HG03378 (cell line): ENCODE results near the gene PLD6.
A peak's percentile ranks its signal among the peaks of the same experiment; 100 is the strongest.
"Not testable (repeated sequence)": the region's sequence is repeated elsewhere in the genome, so short reads cannot be mapped to it uniquely, and the experiment has no call there.

ENCODE experiments used
- ATAC-seq: cut with Tn5 transposase; IDR thresholded peaks from one replicate; pipeline ENCODE4 v1.9.1; 2021; ENCODE audit warnings: mild to moderate bottlenecking, moderate library complexity; ENCODE audit not compliant: unreplicated experiment

PLD6 gene, protein sequence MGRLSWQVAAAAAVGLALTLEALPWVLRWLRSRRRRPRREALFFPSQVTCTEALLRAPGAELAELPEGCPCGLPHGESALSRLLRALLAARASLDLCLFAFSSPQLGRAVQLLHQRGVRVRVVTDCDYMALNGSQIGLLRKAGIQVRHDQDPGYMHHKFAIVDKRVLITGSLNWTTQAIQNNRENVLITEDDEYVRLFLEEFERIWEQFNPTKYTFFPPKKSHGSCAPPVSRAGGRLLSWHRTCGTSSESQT

GRCh38 chr17:17206124-17206912 lies at the start of gene PLD6:
TSS of gene PLD6 (minus strand) at chr17:17206333. CDS start at chr17:17206286, 47 bp downstream.
- ATAC-seq = peak; percentile 43

DNA sequence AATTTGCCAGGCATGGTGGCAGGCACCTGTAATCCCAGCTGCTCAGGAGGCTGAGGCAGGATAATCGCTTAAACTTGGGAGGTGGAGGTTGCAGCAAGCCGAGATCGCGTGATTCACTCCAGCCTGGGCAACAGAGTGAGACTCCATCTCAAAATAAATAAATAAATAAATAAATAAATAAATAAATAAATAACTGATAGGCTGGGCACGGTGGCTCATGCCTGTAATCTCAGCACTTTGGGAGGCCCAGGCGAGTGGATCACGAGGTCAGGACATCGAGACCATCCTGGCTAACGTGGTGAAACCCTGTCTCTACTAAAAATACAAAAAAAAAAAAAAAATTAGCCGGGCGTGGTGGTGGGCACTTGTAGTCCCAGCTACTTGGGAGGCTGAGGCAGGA lies 49.6 kb upstream of the PLD6 start:
- ATAC-seq = not testable (repeated sequence)

DNA sequence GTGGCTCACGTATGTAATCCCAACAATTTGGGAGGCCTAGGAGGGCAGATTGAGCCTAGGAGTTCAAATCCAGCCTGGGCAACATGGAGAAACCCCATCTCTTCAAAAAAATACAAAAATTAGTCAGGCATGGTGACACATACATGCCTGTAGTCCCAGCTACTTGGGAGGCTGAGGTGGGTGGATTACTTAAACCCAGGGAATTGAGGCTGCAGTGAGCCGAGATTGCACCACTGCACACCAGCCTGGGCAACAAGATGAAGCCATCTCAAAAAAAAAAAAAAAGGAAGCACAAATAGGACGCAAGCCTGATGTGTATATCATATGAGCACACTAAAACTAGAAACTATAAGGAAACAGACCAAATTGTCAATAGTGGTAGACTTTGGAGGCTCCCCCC lies 47.9 kb upstream of the PLD6 start:
- ATAC-seq = no peak

- ATAC-seq = no peak
Measured at GRCh38 chr17:17253406-17253805, 47.3 kb upstream of the PLD6 start.

GRCh38 chr17:17252149-17252661 lies 46.1 kb upstream of the PLD6 start:
- ATAC-seq = no peak

GRCh38 chr17:17246879-17247278 lies 40.7 kb upstream of the PLD6 start:
- ATAC-seq = no peak

GRCh38 chr17:17243163-17243562 lies 37.0 kb upstream of the PLD6 start:
- ATAC-seq = no peak

DNA sequence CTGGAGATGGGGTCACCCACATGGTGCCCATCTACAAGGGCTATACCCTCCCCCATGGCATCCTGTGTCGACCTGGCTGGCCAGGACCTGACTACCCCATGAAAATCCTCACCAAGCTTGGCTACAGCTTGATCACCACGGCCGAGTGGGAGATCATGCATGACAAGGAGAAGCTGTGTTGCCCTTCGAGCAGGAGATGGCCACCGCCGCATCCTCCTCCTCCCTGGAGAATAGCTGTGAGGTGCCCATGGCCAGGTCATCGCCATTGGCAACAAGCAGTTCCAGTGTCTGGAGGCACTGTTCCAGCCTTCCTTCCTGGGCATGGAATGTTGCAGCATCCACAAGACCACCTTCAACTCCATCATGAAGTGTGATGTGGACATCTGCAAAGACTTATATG lies 36.1 kb upstream of the PLD6 start:
- no peak for ATAC-seq

DNA sequence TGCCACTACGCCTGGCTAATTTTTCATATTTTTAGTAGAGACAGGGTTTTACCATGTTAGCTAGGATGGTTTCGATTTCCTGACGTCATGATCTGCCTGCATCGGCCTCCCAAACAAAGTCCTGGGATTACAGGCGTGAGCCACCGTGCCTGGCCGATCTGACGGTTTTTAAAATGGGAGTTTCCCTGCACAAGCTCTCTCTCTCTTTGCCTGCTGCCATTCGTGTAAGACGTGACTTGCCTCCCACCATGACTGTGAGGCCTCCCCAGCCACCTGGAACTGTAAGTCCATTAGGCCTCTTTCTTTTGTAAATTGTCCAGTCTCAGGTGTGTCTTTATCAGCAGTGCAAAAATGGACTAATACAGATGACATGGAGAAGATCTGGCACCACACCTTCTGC lies 35.5 kb upstream of the PLD6 start:
- no peak for ATAC-seq

DNA sequence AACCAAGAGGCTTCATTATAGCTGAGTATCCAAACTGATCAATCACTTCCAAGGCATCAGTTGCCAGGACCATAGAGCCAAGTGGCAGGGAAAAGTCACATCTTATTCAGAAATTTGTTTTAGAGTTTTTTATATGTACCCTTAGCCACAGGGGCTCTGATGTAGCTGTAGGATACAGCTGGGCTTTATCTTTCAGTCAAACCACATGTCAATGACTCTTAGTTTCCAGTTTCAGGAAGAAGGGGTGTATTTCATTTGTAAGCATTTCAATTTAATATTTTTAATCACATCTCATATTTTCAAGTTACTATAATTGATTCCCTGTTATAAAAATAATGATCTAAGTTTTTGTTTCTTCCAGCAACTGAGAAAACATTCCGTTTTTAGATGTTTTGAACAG lies 33.7 kb upstream of the PLD6 start:
- no peak for ATAC-seq

GRCh38 chr17:17237026-17237799 lies 31.1 kb upstream of the PLD6 start, which contains the start of gene FLCN:
TSS of gene FLCN (minus strand) at chr17:17237168. CDS start at chr17:17228137, 9,031 bp downstream.
- peak; percentile 63 for ATAC-seq

- peak; percentile 15 for ATAC-seq
Measured at GRCh38 chr17:17236295-17237025, 30.3 kb upstream of the PLD6 start.

- no peak for ATAC-seq
Measured at GRCh38 chr17:17235212-17236174, 29.4 kb upstream of the PLD6 start.

GRCh38 chr17:17232303-17232621 lies 26.1 kb upstream of the PLD6 start:
- ATAC-seq = no peak

- no peak for ATAC-seq
Measured at GRCh38 chr17:17231621-17232302, 25.6 kb upstream of the PLD6 start.

- ATAC-seq = no peak
Measured at GRCh38 chr17:17229416-17230384, 23.6 kb upstream of the PLD6 start.

- no peak for ATAC-seq
Measured at GRCh38 chr17:17228521-17229279, 22.6 kb upstream of the PLD6 start.
